DND-41 (cell line): Measurements from ENCODE around the gene MRNIP.

ENCODE experiments used
- EZH2 ChIP-seq: IDR thresholded peaks from 3 replicates; pipeline ENCODE4 v1.6.1; 2012; ENCODE audit warnings: borderline replicate concordance, low read depth, mild to moderate bottlenecking, moderate library complexity, low read length, inconsistent platforms; ENCODE audit not compliant: severe bottlenecking
- TF ChIP-seq, protein P1 (sequence below): IDR thresholded peaks from 2 replicates; pipeline ENCODE4 v1.5.1; 2012; ENCODE audit warnings: borderline replicate concordance, low read length, moderate library complexity, mild to moderate bottlenecking; ENCODE audit not compliant: poor library complexity, severe bottlenecking; ENCODE audit errors: extremely low read depth

DNA sequence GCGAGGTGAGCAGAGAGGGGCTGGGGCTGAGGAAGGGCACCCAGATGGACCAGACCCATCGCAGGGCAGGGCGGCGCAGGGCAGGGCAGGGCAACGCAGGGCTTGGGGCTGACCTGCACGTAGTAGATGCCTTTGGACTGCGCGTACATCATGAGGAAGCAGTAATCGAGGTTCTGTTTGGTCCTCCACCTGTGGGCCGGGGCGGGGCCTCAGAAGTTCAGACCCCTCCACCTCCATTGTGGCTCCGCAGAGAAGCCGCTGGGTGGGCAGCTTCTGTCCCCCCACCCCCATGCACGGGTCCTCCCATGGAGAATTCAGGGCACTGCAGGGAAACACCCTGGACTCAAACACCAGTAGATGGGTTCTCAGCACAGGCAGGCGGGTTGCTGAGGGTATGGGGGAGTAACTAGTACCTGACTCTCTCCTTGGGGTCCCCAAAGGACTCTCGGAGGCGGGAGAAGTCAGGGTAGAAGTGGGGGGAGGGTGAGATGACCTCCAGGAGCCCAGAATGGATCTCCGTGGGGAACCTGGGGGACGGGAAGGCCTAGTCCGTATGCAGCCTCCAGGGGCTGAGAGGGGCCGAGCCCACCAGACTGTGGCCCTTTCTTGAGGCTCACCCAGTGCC lies 58.4 kb downstream of the MRNIP start:
- TF ChIP-seq, protein P1, sequence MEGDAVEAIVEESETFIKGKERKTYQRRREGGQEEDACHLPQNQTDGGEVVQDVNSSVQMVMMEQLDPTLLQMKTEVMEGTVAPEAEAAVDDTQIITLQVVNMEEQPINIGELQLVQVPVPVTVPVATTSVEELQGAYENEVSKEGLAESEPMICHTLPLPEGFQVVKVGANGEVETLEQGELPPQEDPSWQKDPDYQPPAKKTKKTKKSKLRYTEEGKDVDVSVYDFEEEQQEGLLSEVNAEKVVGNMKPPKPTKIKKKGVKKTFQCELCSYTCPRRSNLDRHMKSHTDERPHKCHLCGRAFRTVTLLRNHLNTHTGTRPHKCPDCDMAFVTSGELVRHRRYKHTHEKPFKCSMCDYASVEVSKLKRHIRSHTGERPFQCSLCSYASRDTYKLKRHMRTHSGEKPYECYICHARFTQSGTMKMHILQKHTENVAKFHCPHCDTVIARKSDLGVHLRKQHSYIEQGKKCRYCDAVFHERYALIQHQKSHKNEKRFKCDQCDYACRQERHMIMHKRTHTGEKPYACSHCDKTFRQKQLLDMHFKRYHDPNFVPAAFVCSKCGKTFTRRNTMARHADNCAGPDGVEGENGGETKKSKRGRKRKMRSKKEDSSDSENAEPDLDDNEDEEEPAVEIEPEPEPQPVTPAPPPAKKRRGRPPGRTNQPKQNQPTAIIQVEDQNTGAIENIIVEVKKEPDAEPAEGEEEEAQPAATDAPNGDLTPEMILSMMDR: no peak
- TF ChIP-seq EZH2: no peak
